Retina (tissue), 1 donor: ENCODE data around the gene FAF1.
"Not testable (repeated sequence)": the region's sequence is repeated elsewhere in the genome, so short reads cannot be mapped to it uniquely, and the experiment has no call there.

ENCODE experiments used
- DNase-seq: peaks from one replicate; pipeline ENCODE4 v3.0.0-alpha.2; 2016

FAF1 gene

DNA sequence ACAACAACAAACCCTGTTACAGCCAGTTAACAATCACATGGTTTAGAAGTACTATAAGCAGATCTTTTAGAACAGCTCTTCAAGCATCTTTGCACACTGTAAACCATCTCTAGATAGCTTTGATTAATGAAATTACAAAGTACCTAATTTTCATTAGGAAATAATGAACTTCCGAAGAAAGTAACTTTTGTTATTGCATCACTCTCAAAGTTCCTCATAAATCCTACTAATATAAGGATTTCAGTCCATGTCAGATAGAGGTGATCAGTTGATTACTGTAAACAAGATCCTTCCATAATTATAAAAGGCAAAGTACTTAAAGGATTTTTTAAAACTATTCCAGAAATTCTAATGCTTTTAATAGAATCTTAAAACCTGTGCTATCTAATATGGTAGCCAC lies 58.2 kb downstream of the FAF1 start:
- DNase-seq: no peak

DNA sequence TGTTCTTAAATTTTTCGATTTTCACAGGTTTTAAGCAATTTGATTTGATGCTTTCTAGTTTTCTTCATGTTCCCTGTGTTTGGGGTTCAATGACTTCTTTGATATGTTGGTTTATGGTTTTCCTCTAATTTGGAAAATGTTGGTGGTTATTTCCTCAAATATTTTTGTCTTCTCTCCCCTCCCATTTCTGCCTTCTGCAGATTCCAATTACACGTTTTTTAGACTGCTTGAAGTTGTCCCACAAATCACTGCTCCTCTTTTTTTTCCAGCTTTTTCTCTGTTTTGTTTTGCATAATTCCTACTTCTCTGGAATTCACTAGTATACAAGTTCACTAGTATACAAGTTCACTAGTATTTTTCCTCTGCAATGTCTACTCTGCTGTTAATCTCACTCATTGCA lies 61.3 kb downstream of the FAF1 start:
- no peak for DNase-seq

DNA sequence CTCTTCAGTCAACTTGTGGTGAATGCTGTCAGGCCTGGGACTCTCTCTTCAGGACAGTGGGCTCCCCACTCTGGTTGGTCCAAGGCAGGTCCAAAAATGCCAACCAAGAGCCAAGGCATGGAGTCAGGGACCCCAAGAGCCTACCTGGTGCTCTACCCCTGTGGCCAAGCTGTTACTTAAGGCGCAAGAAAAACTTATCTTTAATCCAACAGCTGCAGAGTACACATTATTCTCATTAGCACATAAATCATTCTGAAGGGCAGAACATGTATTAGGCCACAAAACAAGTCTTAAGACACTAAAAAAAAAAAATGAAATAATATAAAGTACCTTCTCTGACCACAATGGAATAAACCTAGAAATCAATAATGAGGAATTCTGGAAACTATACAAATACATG lies 65.7 kb downstream of the FAF1 start:
- DNase-seq: no peak

DNA sequence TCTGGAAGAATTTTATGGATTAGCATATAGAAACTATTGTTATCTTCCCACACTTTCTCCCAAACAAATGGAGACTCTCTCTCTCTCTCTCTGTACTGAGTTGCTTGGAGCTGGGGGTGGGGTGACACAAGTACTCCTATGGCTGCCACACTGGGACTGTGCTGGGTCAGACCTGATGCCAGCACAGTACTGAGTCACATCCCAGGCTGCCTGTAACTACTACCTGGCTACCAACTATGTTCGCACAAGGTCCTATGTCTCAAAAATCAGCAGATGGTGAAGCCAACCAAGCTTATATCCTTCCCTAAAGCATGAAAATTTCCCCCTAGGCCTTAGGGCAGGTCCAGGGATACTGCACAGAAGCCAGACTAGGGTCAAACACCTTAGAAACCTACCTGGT lies 66.6 kb downstream of the FAF1 start:
- DNase-seq: no peak

DNA sequence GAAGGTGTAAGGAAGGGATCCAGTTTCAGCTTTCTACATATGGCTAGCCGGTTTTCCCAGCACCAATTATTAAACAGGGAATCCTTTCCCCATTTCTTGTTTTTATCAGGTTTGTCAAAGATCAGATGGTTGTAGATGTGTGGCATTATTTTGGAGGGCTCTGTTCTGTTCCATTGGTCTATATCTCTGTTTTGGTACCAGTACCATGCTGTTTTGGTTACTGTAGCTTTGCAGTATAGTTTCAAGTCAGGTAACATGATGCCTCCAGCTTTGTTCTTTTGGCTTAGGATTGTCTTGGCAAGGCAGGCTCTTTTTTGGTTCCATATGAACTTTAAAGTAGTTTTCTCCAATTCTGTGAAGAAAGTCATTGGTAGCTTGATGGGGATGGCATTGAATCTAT lies 72.5 kb downstream of the FAF1 start:
- not testable (repeated sequence) for DNase-seq

DNA sequence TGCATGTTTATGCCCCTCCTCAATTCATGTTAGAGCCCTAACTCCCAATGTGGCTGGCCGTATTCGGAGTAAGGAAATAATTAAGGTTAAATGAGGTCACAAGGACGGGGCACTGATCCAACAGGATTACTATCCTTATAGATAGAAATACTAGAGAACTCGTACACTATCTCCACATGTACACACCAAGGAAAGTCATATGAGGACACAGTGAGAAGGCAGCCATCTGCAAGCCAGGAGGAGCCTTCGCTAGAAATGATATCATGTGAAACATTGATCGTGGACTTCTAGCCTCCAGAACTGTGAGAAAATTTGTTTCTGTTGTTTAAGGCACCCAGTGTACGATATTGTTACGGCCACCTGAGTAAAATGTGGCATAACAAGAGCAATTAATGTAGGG lies 79.7 kb downstream of the FAF1 start:
- no peak for DNase-seq

DNA sequence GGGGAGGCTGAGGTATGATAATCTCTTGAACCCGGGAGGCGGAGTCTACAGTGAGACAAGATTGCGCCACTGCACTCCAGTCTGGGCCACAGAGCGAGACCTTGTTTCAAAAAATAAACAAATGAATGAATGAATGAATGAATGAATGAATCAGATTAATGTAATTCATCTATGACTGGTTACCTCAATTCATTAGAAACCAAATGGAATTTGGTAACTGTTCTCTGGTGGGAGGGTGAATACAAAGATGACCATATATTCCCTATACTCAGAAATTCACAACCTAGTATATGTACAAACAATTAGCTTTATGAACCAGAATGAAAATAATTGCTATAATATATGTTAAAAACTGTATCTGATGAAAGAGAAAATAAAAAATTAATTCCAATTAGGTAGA lies 80.9 kb downstream of the FAF1 start:
- no peak for DNase-seq

DNA sequence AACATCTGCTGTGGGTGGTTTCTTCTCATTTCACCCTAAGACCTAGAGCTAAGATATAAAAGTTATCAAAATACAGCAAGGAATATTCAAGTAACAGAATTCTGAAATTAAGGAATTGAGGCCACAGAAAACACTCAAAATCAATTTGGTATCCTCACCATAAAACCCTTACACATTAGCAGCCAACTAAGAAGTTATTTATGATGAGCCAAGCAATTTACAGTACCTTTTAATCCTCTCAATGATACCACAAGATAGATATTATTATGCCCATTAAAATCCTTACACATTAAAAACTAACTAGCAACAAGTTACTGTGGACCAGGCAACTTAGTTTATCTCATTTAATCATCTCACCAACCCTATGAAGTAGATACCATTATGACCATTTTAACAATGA lies 81.6 kb downstream of the FAF1 start:
- no peak for DNase-seq

DNA sequence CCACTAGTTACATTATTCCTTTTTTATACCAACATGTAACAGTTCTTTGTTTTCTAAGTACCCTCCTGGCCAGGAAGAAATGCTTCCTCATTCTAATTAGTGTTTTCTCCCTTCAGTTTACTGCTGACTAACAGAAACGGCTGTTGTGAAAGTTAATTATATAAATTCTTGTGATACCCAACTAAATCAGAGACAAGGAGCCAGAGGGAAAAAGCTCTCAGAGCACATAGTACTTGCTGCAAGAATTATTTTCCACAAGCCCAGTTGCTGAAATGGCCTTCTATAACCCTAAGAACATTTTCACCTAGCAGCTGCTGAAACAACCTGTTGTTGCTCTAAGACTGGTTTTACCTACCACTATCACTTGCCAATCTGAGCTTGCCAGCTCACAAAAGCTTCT lies 82.4 kb downstream of the FAF1 start:
- no peak for DNase-seq

DNA sequence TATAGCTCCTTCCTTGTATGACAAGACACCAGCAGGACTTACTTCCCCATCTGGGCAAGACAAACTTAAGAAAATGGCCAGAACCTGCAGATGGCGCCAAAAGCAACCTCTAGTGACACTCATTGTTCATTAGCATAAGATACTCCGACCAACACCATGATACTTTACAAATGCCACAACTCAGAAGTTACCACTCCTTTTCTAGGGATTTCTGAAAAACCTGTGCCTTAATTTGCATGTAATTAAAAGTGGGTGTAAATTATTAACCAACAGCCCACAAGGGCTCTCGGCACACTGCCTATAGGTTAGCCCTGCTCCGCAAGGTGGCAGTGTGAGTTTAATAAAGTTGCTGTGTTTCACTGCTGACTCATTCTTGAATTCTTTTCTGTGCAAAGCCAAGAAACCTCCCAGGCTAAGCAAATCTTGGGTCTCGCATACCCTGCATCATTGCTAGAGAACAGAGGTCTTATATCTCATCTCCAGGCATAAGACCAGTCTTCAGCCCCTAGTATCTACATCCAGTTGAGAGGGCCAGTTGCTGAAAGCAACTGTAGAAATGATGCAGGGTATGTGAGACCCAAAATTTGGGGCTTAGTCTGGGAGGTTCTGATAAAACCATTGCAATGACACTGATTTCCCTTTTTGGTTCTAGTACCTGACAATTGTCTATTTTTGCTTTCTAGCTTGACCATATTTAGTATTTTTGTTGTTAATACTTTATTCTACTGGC lies 86.4 kb downstream of the FAF1 start:
- DNase-seq: peak; percentile 25

DNA sequence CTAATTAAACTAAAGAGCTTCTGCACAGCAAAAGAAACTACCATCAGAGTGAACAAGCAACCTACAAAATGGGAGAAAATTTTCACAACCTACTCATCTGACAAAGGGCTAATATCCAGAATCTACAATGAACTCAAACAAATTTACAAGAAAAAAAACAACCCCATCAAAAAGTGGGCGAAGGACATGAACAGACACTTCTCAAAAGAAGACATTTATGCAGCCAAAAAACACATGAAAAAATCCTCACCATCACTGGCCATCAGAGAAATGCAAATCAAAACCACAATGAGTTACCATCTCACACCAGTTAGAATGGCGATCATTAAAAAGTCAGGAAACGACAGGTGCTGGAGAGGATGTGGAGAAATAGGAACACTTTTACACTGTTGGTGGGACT lies 95.2 kb downstream of the FAF1 start:
- not testable (repeated sequence) for DNase-seq

DNA sequence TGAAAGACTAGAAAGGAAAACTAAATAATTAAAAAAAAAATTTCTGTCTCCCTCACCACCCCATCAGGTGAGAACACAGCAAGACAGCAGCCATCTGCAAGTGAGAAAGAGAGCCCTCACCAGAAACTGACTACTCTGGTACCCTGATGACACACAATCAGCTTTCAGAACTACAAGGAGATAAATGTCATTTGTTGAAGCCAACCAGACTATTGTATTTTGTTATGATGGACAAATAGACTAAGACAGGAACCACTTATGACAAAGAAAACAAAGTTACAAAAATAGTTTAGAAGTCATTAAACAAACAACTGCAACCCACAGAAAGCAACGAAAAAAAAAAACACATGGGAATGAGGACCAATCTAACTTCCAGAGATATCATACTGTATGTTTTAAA lies 98.3 kb downstream of the FAF1 start:
- DNase-seq: no peak

DNA sequence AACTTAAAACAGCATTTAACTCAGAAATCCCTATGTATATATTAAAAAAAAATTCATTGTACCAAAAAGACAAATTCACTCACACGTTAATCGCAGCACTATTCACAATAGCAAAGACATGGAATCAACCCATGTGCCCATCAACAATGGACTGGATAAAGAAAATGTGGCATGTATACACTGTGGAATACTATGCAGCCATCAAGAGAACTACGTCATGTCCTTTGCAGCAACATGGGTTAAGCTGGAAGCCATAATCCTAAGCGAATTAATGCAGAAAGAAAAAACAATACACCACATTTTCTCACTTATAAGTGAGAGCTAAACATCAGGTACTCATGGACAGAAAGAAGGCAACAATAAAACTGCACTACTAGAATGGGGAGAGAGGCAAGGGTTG lies 99.4 kb downstream of the FAF1 start:
- DNase-seq: no peak

DNA sequence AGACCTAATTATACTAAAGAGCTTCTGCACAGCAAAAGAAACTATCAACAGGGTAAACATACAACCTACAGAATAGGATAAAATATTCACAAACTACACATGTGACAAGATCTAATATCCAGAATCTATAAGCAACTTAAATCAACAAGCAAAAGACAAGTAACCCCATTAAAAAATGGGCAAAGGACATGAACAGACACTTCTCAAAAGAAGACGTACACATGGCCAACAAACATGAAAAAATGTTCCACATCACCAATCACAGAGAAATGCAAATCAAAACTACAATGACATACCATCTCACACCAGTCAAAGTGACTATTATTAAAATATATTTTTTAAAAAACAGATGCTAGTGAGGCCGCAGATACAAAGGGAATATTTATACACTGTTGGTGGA lies 99.8 kb downstream of the FAF1 start:
- no peak for DNase-seq

DNA sequence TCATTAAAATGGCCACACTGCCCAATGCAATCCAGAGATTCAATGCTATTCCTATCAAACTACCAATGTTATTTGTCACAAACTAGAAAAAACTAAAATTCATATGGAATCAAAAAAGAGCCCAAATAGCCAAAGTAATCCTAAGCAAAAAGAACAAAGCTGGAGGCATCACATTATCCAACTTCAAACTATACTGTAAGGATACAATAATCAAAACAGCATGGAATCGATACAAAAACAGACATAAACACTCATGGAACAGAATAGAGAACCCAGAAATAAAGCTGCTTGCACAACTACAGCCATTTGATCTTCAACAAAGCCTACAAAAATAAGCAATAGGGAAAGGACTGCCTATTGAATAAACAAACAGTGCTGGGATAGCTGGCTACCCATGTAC lies 100.4 kb downstream of the FAF1 start:
- DNase-seq: no peak

DNA sequence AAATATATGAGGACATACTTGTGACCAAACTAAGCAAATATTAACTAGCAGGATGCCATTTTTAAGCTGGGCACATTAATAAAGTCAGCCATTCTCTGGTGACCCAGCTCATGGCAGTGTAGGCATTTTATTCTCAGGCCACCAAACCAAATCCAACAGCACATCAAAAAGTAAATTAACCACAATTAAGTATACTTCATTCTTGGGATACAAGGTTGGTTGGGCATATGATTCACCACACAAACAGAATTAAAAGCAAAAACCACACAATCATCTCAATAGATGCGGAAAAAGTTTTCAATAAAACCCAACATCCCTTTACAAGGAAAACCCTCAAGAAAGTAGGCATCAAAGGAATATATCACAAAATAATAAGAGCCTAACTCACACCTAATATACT lies 101.3 kb downstream of the FAF1 start:
- no peak for DNase-seq

DNA sequence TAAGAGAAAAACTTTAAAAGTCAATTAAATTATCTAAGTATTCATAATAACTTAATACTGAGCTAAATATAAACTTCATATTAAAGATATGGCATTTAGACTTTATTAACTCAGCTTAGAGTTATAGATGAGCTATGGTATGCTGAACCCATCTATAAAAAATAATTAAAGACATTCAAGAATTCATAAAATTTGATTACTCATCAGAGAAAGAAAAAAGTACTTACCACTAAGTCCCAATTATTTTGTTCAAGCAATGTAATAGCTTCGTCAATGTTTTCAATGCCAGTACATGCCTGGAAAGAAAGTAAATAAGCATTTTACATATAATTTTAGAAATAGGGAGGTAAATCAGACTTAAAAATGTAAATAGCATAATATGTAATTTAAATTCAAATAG lies 102.4 kb downstream of the FAF1 start:
- DNase-seq: no peak

DNA sequence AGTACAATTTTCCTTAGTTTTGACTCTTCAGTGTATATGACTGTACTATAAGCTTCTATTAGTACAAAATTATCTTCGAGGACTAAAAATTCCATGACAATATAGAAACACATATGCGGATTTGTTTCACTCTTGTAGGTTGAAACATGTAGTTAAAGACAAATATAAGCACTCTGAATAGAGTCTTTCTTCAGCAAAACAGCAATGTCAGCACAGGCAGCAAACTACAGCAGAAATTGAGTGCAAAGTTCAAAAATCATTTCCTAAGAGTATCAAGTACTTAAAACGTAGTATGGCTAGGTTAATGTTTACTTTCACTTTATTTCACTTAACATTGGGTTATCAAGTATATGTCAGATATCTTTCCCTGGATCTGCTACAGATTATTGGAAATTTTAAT lies 106.7 kb downstream of the FAF1 start:
- DNase-seq: no peak

DNA sequence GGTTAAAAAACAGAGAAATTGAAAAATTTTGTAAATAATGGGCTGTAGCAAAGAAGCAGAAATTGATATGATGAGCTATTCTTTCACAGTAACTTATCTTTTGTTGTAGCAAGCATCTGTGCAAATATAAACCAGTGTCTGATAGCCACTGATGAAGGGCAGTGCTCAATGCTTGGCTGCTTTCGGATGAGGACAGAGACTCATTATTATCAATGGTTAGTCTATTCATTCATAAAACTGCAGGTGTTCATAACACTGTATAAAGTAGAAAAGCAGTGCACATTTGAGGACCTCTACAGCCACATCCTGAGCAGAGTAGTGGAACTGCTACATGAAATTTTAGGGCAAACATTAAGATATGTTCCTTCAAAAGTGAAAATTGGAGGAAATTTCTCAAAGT lies 107.2 kb downstream of the FAF1 start:
- DNase-seq: no peak

DNA sequence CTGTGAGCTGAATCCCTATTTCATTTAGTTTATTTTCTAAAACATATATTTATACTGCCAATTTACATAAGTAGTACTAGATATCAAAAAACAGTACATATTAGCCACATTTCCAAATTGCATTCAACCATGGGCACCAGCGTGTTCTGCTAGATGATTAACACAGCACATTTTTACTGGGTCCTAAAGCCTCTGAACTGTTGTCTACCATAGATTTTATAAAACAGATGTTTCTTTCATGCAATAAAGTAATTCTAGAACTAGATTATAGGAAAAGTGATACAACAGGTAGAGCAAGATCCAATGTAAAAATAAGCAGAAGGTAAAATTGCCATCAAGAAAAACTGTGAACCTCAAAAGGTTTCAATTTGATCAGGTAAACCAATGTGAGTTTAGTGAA lies 108.6 kb downstream of the FAF1 start:
- no peak for DNase-seq

DNA sequence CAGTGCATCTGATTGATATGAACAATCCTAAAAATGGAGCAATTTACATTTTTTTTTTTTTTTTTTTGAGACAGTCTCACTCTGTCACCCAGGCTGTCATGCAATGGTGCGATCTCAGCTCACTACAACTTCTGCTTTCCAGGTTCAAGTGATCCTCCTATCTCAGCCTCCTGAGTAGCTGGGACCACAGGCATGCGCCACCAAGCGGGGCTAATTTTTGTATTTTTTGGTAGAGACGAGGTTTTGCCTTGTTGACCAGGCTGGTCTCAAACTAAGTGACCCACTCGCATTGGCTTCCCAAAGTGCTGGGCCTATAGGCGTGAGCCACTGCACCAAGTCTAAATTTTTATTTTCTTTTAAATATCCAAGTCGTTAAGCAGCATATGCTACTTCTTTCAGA lies 109.0 kb downstream of the FAF1 start:
- no peak for DNase-seq

DNA sequence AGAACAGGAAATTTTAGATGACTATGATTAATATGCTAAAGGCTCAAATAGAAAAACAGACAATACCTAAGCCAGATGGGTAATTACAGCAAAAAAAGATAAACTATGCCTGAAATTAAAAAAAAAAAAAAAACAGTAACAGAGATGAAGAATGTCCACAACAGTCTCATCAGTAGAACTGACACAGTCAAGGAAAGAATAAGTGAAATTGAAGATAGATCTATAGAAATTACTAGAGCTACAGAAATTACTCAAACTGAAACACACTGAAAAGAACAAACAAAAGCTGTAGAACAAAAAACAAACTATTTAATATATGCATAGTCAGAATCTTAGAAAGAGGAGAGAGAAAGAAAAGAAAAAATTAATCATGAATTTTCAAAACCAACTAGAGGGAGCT lies 112.8 kb downstream of the FAF1 start:
- DNase-seq: no peak

DNA sequence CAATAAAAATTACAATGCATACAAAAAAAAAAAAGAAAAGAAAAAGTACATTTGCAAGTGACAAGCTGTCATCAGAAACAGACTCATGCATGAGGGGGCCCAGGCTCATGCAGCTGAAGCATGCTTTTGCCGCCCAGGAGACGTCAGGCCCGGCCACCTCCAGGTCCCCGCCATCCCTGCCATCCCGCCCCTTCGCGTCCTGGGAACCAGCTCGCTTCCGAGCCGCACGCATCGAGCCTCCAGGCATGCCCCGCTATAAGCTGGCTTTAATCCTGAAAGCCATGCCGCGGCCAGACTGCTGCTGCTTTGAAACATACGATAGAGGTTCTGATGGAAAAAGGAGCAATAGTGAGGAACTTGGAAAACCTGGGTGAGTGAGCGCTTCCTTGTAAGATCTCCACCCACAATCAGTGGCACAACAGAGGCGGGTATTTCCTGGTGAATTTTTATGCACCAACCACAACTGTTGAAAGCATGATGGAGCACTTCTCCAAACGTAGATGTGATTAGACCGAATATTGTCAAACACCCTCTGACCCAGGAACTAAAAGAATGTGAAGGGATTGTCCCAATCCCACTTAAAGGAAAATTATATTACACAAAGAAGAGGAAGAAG lies 113.7 kb downstream of the FAF1 start:
- DNase-seq: no peak

DNA sequence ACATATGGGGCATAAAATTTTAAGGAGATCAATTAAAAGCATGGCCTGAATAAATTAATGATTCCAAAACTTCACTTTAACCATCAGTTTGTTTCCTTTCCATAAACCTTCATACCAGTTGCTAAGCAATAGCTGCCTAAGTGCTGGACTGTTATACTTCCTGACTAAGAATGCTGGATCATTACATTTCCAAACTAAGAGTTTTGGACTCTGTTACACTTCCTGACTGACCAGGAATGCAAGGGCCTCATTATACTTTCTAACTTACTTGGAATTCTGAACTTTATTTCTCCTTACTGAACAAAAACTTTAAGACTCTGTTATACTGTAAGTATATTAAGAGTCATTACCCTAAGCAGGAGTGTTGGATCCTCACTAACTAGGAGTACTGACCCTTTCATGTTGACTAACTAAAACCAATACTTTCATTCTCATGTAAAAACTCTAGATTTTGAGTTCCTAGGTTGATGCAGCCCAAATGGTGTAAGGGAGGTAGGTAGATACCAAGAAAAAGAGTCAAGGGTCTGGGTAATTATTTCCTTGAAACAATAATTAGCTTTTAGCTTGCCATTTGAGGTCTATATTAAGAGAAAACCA lies 118.2 kb downstream of the FAF1 start:
- DNase-seq: no peak

DNA sequence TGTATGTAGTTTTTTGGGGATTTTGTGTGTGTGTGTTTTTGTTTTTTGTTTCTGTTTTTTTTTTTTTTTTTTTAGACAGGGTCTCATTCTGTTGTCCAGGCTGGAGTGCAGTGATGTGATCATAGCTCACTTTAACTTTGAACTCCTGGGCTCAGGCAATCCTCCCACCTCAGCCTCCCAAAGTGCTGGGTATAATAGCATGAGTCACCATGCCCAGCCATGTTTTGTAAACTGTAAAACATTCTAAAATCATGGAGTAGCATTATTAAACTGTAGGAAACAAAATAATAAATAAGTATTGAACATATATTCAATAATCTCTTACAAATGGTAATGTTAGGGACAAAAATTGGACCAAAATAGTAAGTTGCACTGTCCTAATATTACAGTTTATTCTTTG lies 124.0 kb downstream of the FAF1 start:
- no peak for DNase-seq
